Hepatocyte (in vitro differentiated cells): ENCODE results near the gene STK11IP. TPM values are rescaled to one million over a fixed set of nuclear protein-coding genes. Genes with fewer than 3 reads are reported as not detected.

ENCODE experiments used
- DNase-seq: peaks from one replicate; pipeline ENCODE4 v3.0.0-alpha.2; 2016; ENCODE audit warnings: low spot score
- H2AFZ ChIP-seq: fragments of 200-600 bp; sonication (generic); 2 replicates; pipeline ENCODE4 v1.6.0; 2016; ENCODE audit warnings: antibody characterized with exemption, mild to moderate bottlenecking
- H3K27ac ChIP-seq: fragments of 200-600 bp; sonication (generic); 2 replicates; pipeline ENCODE4 v1.5.1; 2016; ENCODE audit warnings: mild to moderate bottlenecking
- H3K27me3 ChIP-seq: fragments of 200-600 bp; sonication (generic); 2 replicates; pipeline ENCODE4 v1.6.1; 2016
- H3K36me3 ChIP-seq: fragments of 200-600 bp; sonication (generic); replicated peaks from 2 replicates; pipeline ENCODE4 v1.5.1; 2016; ENCODE audit warnings: low read depth; ENCODE audit not compliant: insufficient read depth
- H3K4me1 ChIP-seq: fragments of 200-600 bp; sonication (generic); 2 replicates; pipeline ENCODE4 v1.5.1; 2016; ENCODE audit warnings: mild to moderate bottlenecking, moderate library complexity; ENCODE audit not compliant: insufficient read depth
- H3K4me2 ChIP-seq: fragments of 200-600 bp; sonication (generic); 2 replicates; pipeline ENCODE4 v1.6.0; 2016
- H3K4me3 ChIP-seq: fragments of 200-600 bp; sonication (generic); 2 replicates; pipeline ENCODE4 v1.5.1; 2016; ENCODE audit warnings: mild to moderate bottlenecking
- H3K79me2 ChIP-seq: fragments of 200-600 bp; sonication (generic); 2 replicates; pipeline ENCODE4 v1.6.0; 2017; ENCODE audit warnings: mild to moderate bottlenecking
- H3K9me2 ChIP-seq: fragments of 200-600 bp; sonication (generic); replicated peaks from 2 replicates; pipeline ENCODE4 v1.6.0; 2017; ENCODE audit warnings: mild to moderate bottlenecking; ENCODE audit not compliant: insufficient read depth
- H3K9me3 ChIP-seq: fragments of 200-600 bp; sonication (generic); 2 replicates; pipeline ENCODE4 v1.5.1; 2016; ENCODE audit warnings: low read depth, mild to moderate bottlenecking
- H4K20me1 ChIP-seq: fragments of 200-600 bp; sonication (generic); 2 replicates; pipeline ENCODE4 v1.6.0; 2016; ENCODE audit warnings: mild to moderate bottlenecking; ENCODE audit not compliant: insufficient read depth, poor library complexity, severe bottlenecking
- CTCF ChIP-seq: fragments of 200-600 bp; sonication (generic); IDR thresholded peaks from 2 replicates; pipeline ENCODE4 v1.5.1; 2016; ENCODE audit warnings: antibody characterized with exemption, mild to moderate bottlenecking; ENCODE audit not compliant: poor library complexity
- EZH2 ChIP-seq: fragments of 200-600 bp; sonication (generic); IDR thresholded peaks from 2 replicates; pipeline ENCODE4 v1.6.1; 2016; ENCODE audit warnings: antibody characterized with exemption, mild to moderate bottlenecking, borderline replicate concordance
- EZH2phosphoT487 ChIP-seq: fragments of 200-600 bp; sonication (generic); IDR thresholded peaks from one replicate; pipeline ENCODE4 v1.6.1; 2018; ENCODE audit warnings: antibody characterized with exemption, mild to moderate bottlenecking, low read depth, moderate library complexity; ENCODE audit not compliant: unreplicated experiment, severe bottlenecking
- WGBS: methylation state at CpG from one replicate; pipeline ENCODE4 v1.1.6; 2016; ENCODE audit warnings: low lambda C conversion rate; ENCODE audit errors: missing lambda C conversion rate; 5-methylcytosine and 5-hydroxymethylcytosine counted together
- polyA plus RNA-seq: library from polyadenylated mRNA; unstranded; fragments of >200 nt; fragmentation: Nextera tagmentation; extraction: Ambion mirVana; gene quantifications from 2 replicates; pipeline ENCODE4 v1.2.1, GENCODE V29; 2016
- total RNA-seq: library from RNA; depleted of rRNA; stranded (reverse); fragments of >200 nt; gene quantifications from 2 replicates; pipeline ENCODE4 v1.2.3, GENCODE V29; 2014

The STK11IP gene
- total and polyA plus RNA-seq, 2 experiments from 2014 or later: 16.7 to 17.6 TPM

GRCh38 chr2:219611306-219611705 is 13.6 kb downstream of the STK11IP start:
- Histone ChIP-seq H3K4me2 (no peak overlapping the region), H4K20me1 (no peaks in the 10 kb centered on the region), H2AFZ (no peak overlapping the region), H3K27me3 (no peaks in the 10 kb centered on the region), H3K4me3 (no peak overlapping the region), H3K27ac (no peak overlapping the region), H3K9me2 (no peaks in the 10 kb centered on the region), H3K36me3 (no peaks in the 10 kb centered on the region), H3K4me1 (no peaks in the 10 kb centered on the region), H3K9me3 (no peaks in the 10 kb centered on the region), H3K79me2 (no peaks in the 10 kb centered on the region)
- no peak for TF ChIP-seq CTCF
- TF ChIP-seq EZH2phosphoT487: no peak
- TF ChIP-seq EZH2: no peak
- 95% methylated on average over 8 of the region's 9 CpGs for WGBS
- no peak for DNase-seq

- DNase-seq: no peak
- no peak overlapping the region for H3K4me2 ChIP-seq
- 76% methylated on average over 12 of the region's 12 CpGs for WGBS
- H3K36me3 ChIP-seq: no peaks in the 10 kb centered on the region
- no peak overlapping the region for H2AFZ ChIP-seq
- no peaks in the 10 kb centered on the region for H3K4me1 ChIP-seq
- no peak overlapping the region for H3K4me3 ChIP-seq
- TF ChIP-seq EZH2 (no peak), CTCF (no peak)
- no peaks in the 10 kb centered on the region for H3K9me3 ChIP-seq
- no peaks in the 10 kb centered on the region for H3K27me3 ChIP-seq
- no peaks in the 10 kb centered on the region for H3K79me2 ChIP-seq
- H3K27ac ChIP-seq: no peak overlapping the region
- no peaks in the 10 kb centered on the region for H3K9me2 ChIP-seq
- H4K20me1 ChIP-seq: no peaks in the 10 kb centered on the region
These were observed 14.4 kb downstream of the STK11IP start for GRCh38 chr2:219611866-219612576.

- TF ChIP-seq EZH2phosphoT487 (no peak), EZH2 (no peak), CTCF (no peak)
- H3K36me3 ChIP-seq: no peaks in the 10 kb centered on the region
- H3K9me2 ChIP-seq: no peaks in the 10 kb centered on the region
- H3K79me2 ChIP-seq: no peaks in the 10 kb centered on the region
- no peak overlapping the region for H2AFZ ChIP-seq
- no peak overlapping the region for H3K4me2 ChIP-seq
- H4K20me1 ChIP-seq: no peaks in the 10 kb centered on the region
- no peak overlapping the region for H3K27ac ChIP-seq
- no peaks in the 10 kb centered on the region for H3K27me3 ChIP-seq
- H3K4me1 ChIP-seq: no peaks in the 10 kb centered on the region
- no peak overlapping the region for H3K4me3 ChIP-seq
- no peak for DNase-seq
- H3K9me3 ChIP-seq: no peaks in the 10 kb centered on the region
- 91% methylated on average over 15 of the region's 15 CpGs for WGBS
These were observed 15.1 kb downstream of the STK11IP start for GRCh38 chr2:219612577-219613286.
